Ishikawa (cell line): ENCODE measurements around the gene CCL15.

Experiments
- CEBPB ChIP-seq: IDR thresholded peaks from 2 replicates; pipeline ENCODE4 v1.6.1; 2012
- CREB1 ChIP-seq: IDR thresholded peaks from 2 replicates; pipeline ENCODE4 v1.6.1; 2012; ENCODE audit warnings: low read depth
- EGR1 ChIP-seq: IDR thresholded peaks from 2 replicates; pipeline ENCODE4 v1.6.1; 2012
- EP300 ChIP-seq: IDR thresholded peaks from 2 replicates; pipeline ENCODE4 v1.6.1; 2012; ENCODE audit warnings: borderline replicate concordance
- FOXM1 ChIP-seq: IDR thresholded peaks from 2 replicates; pipeline ENCODE4 v1.6.1; 2012; ENCODE audit warnings: low read depth, borderline replicate concordance
- MAX ChIP-seq: IDR thresholded peaks from 2 replicates; pipeline ENCODE4 v1.6.1; 2012
- NFIC ChIP-seq: IDR thresholded peaks from 2 replicates; pipeline ENCODE4 v1.6.1; 2012
- RAD21 ChIP-seq: IDR thresholded peaks from 2 replicates; pipeline ENCODE4 v1.6.1; 2012; ENCODE audit warnings: low read depth
- REST ChIP-seq: IDR thresholded peaks from 2 replicates; pipeline ENCODE4 v1.6.1; 2012; ENCODE audit warnings: low read depth, mild to moderate bottlenecking
- TAF1 ChIP-seq: IDR thresholded peaks from 2 replicates; pipeline ENCODE4 v1.6.1; 2012; ENCODE audit warnings: low read depth, mild to moderate bottlenecking
- TCF12 ChIP-seq: IDR thresholded peaks from 2 replicates; pipeline ENCODE4 v1.6.1; 2012; ENCODE audit warnings: low read depth
- TEAD4 ChIP-seq: IDR thresholded peaks from 2 replicates; pipeline ENCODE4 v1.6.1; 2012
- USF1 ChIP-seq: IDR thresholded peaks from 2 replicates; pipeline ENCODE4 v1.6.1; 2012
- YY1 ChIP-seq: IDR thresholded peaks from 2 replicates; pipeline ENCODE4 v1.6.1; 2012; ENCODE audit warnings: low read depth
- ZBTB7A ChIP-seq: IDR thresholded peaks from 2 replicates; pipeline ENCODE4 v1.6.1; 2012; ENCODE audit warnings: low read depth

CCL15 gene

GRCh38 chr17:36034127-36034526, 32.8 kb upstream of the CCL15 start:
- TF ChIP-seq TCF12 (no peak), TEAD4 (no peak), CEBPB (no peak)

GRCh38 chr17:36030956-36031355, 29.6 kb upstream of the CCL15 start:
- TF ChIP-seq USF1 (no peak), REST (no peak), RAD21 (no peak), CEBPB (no peak), EP300 (no peak), EGR1 (no peak), ZBTB7A (no peak), FOXM1 (no peak)

- TF ChIP-seq CEBPB, result no peak
- TF ChIP-seq ZBTB7A, result no peak
Measured at GRCh38 chr17:36027761-36028160, 26.4 kb upstream of the CCL15 start.

GRCh38 chr17:36024106-36024869, 22.9 kb upstream of the CCL15 start:
- TF ChIP-seq CREB1 (no peak), NFIC (no peak), EGR1 (no peak), TEAD4 (no peak), REST (no peak), EP300 (no peak), CEBPB (no peak), MAX (no peak), RAD21 (no peak), TCF12 (no peak), FOXM1 (no peak), USF1 (no peak), YY1 (no peak), ZBTB7A (no peak), TAF1 (no peak)

- no peak for TF ChIP-seq CEBPB
- no peak for TF ChIP-seq ZBTB7A
- TF ChIP-seq RAD21, result no peak
- TF ChIP-seq EGR1, result no peak
- TF ChIP-seq NFIC, result no peak
- TF ChIP-seq TEAD4, result no peak
- TF ChIP-seq TCF12, result no peak
- TF ChIP-seq CREB1, result no peak
- TF ChIP-seq MAX, result no peak
- TF ChIP-seq TAF1, result no peak
- TF ChIP-seq REST, result no peak
- TF ChIP-seq EP300, result no peak
- TF ChIP-seq USF1, result no peak
- TF ChIP-seq YY1, result no peak
- no peak for TF ChIP-seq FOXM1
Measured at GRCh38 chr17:36019423-36019822, 18.1 kb upstream of the CCL15 start.
